GM12878 (cell line): ENCODE measurements around the gene HTR3A. TPM values are rescaled to one million over a fixed set of nuclear protein-coding genes. Genes with fewer than 3 reads are reported as not detected.

Experiments
- ATAC-seq: fragments of 200-7000 bp; cut with Tn5 transposase; 3 replicates; pipeline ENCODE4 v1.9.1; 2020; ENCODE audit warnings: mild to moderate bottlenecking, moderate library complexity
- BruUV-seq: library from RNA; stranded (reverse); fragments of 400-500 nt; replicated peaks from 2 replicates; lab custom pipeline; 2021; lab: Mats Ljungman, UMichigan
- CTCF ChIA-PET: fragments of 300-600 bp; sonication (Branson Sonifier 250); formaldehyde crosslinking; extraction: SDS; loops from one replicate; lab custom pipeline; 2021; ENCODE audit warnings: inconsistent platforms; lab: Yijun Ruan, JAX
- POLR2A ChIA-PET: fragments of 350-600 bp; formaldehyde crosslinking; extraction: SDS; loops from one replicate; lab custom pipeline; 2021; ENCODE audit warnings: inconsistent platforms; lab: Charles Lee
- RAD21 ChIA-PET: fragments of 300-600 bp; sonication (Branson Sonifier 250); formaldehyde crosslinking; loops from one replicate; lab custom pipeline; 2023; ENCODE audit warnings: antibody characterized with exemption; ENCODE audit not compliant: unreplicated experiment; lab: Charles Lee
- SMC1A ChIA-PET: fragments of 300-600 bp; sonication (Branson Sonifier 250); formaldehyde crosslinking; loops from one replicate; lab custom pipeline; 2023; ENCODE audit not compliant: unreplicated experiment, uncharacterized antibody; lab: Charles Lee
- DNase-seq: peaks from one replicate; pipeline ENCODE4 v3.0.0-alpha.2; 2011; ENCODE audit warnings: low read depth, low spot score
- FAIRE-seq: peaks from 3 replicates; lab custom pipeline; 2011; peaks lifted over from hg19 to GRCh38; lab: Jason Lieb, UNC
- H2AFZ ChIP-seq: 2 replicates; pipeline ENCODE4 v1.6.0; 2011; ENCODE audit warnings: low read depth, low read length, control low read depth; ENCODE audit not compliant: control insufficient read depth
- H3K27ac ChIP-seq: 2 replicates; pipeline ENCODE4 v1.5.1; 2011; ENCODE audit warnings: control low read depth; ENCODE audit not compliant: control insufficient read depth, insufficient read depth
- H3K27me3 ChIP-seq, 2 experiments: replicated peaks in 1 of 2; 2 replicates each; pipeline versions ENCODE4 v1.6.0 to v1.6.1; 2011; ENCODE audit warnings: low read length in 1 of 2; ENCODE audit not compliant: control insufficient read depth in 2 of 2, insufficient read depth in 2 of 2
- H3K36me3 ChIP-seq, 2 experiments: 2 replicates each; pipeline ENCODE4 v1.5.1; 2011; ENCODE audit warnings: low read length in 1 of 2; ENCODE audit not compliant: control insufficient read depth in 2 of 2, insufficient read depth in 2 of 2
- H3K4me1 ChIP-seq: 2 replicates; pipeline ENCODE4 v1.6.1; 2011; ENCODE audit warnings: mild to moderate bottlenecking, low read length, moderate library complexity, mixed read lengths; ENCODE audit not compliant: control insufficient read depth, insufficient read depth
- H3K4me2 ChIP-seq: 2 replicates; pipeline ENCODE4 v1.6.0; 2011; ENCODE audit warnings: control low read depth; ENCODE audit not compliant: control insufficient read depth, insufficient read depth
- H3K4me3 ChIP-seq: fragments of 200-600 bp; sonication (generic); 2 replicates; pipeline ENCODE4 v1.5.1; 2016
- H3K79me2 ChIP-seq: 2 replicates; pipeline ENCODE4 v1.6.0; 2011; ENCODE audit warnings: low read length; ENCODE audit not compliant: control insufficient read depth, insufficient read depth
- H3K9ac ChIP-seq: 2 replicates; pipeline ENCODE4 v1.8.0; 2011; ENCODE audit warnings: low read length, control low read depth, mixed read lengths; ENCODE audit not compliant: control insufficient read depth, insufficient read depth
- H3K9me3 ChIP-seq: replicated peaks from 3 replicates; pipeline ENCODE4 v1.5.1; 2011; ENCODE audit warnings: mild to moderate bottlenecking, low read length; ENCODE audit not compliant: control insufficient read depth, insufficient read depth
- H4K20me1 ChIP-seq: 2 replicates; pipeline ENCODE4 v1.6.0; 2011; ENCODE audit not compliant: control insufficient read depth, insufficient read depth
- CREM ChIP-seq: IDR thresholded peaks from 2 replicates; pipeline ENCODE4 v1.6.1; 2014; ENCODE audit warnings: antibody characterized with exemption, low read depth
- E2F4 ChIP-seq: IDR thresholded peaks from 2 replicates; pipeline ENCODE4 v1.6.1; 2012; ENCODE audit warnings: low read depth, low read length, improper control_type of control experiment
- ESRRA ChIP-seq: IDR thresholded peaks from 2 replicates; pipeline ENCODE4 v1.6.1; 2012; ENCODE audit warnings: mild to moderate bottlenecking, low read length, improper control_type of control experiment
- EZH2 ChIP-seq: IDR thresholded peaks from 2 replicates; pipeline ENCODE4 v1.6.1; 2012; ENCODE audit warnings: low read depth, mild to moderate bottlenecking, control low read depth, inconsistent platforms, low read length, borderline replicate concordance; ENCODE audit not compliant: control insufficient read depth
- FOXM1 ChIP-seq: IDR thresholded peaks from 2 replicates; pipeline ENCODE4 v1.6.1; 2012; ENCODE audit warnings: low read depth, mild to moderate bottlenecking, inconsistent platforms, low read length, moderate library complexity
- LARP7 ChIP-seq: fragments of 450-650 bp; IDR thresholded peaks from 2 replicates; pipeline ENCODE4 v1.6.1; 2017; ENCODE audit warnings: mild to moderate bottlenecking
- NFIC ChIP-seq: IDR thresholded peaks from 2 replicates; pipeline ENCODE4 v1.6.1; 2012; ENCODE audit warnings: low read depth, mild to moderate bottlenecking, inconsistent platforms, low read length, moderate library complexity
- PML ChIP-seq: IDR thresholded peaks from 2 replicates; pipeline ENCODE4 v1.6.1; 2012; ENCODE audit warnings: low read length, inconsistent platforms
- RBBP5 ChIP-seq: fragments of 200-600 bp; sonication (generic); conservative IDR thresholded peaks from 2 replicates; pipeline ENCODE4 v1.6.1; 2016
- SREBF1 ChIP-seq: IDR thresholded peaks from 2 replicates; pipeline ENCODE4 v1.6.1; 2012; ENCODE audit warnings: mild to moderate bottlenecking, low read length
- SUPT20H ChIP-seq: IDR thresholded peaks from 2 replicates; pipeline ENCODE4 v1.6.1; 2011; ENCODE audit warnings: low read depth, mild to moderate bottlenecking, low read length, moderate library complexity, borderline replicate concordance; ENCODE audit not compliant: control insufficient read depth
- TBL1XR1 ChIP-seq: IDR thresholded peaks from 2 replicates; pipeline ENCODE4 v1.6.1; 2012; ENCODE audit warnings: low read depth, low read length, improper control_type of control experiment
- TCF12 ChIP-seq: IDR thresholded peaks from 2 replicates; pipeline ENCODE4 v1.6.1; 2011; ENCODE audit warnings: low read depth, mild to moderate bottlenecking, low read length
- WGBS: methylation state at CpG from one replicate; pipeline ENCODE4 v1.1.6; 2016; ENCODE audit warnings: low lambda C conversion rate; ENCODE audit not compliant: insufficient replicate concordance, insufficient coverage; ENCODE audit errors: missing lambda C conversion rate; 5-methylcytosine and 5-hydroxymethylcytosine counted together
- in situ Hi-C: fragments of 300-500 bp; cut with MboI; formaldehyde crosslinking; loops from 9 replicates; pipeline ENCODE4 v1.14.3; 2018; ENCODE audit warnings: mixed read lengths
- intact Hi-C: fragments of 100-400 bp; cut with micrococcal nuclease; formaldehyde crosslinking; loops from one replicate; pipeline ENCODE4 v1.14.2; 2022; ENCODE audit not compliant: unreplicated experiment
- polyA plus RNA-seq, 11 experiments: library from polyadenylated mRNA; depleted of rRNA in 4 of 11; unstranded in 6 of 11; stranded (reverse) in 5 of 11; fragments of >200 nt; fragmentation: Nextera tagmentation in 4 of 11; fragmentation: Illumina TruSeq in 1 of 11; extraction: Ambion mirVana in 4 of 11; extraction: Trizol in 1 of 11; gene quantifications; 1 replicate in 1 of 11; 2 replicates in 10 of 11; pipeline versions ENCODE4 v1.2.1 to v1.2.3, GENCODE V29; 2011 to 2016; ENCODE audit warnings: inconsistent platforms in 2 of 11, missing spikeins in 2 of 11, low read depth in 1 of 11
- total RNA-seq, 4 experiments: library from RNA; depleted of rRNA in 3 of 4; stranded (reverse); fragments of >200 nt in 3 of 4; fragmentation: Illumina TruSeq in 1 of 4; extraction: Trizol in 1 of 4; gene quantifications; 2 replicates each; pipeline versions ENCODE4 v1.2.1 to v1.2.3, GENCODE V29; 2013 to 2021
- TF ChIP-seq, protein P1 (sequence below): IDR thresholded peaks from 2 replicates; pipeline ENCODE4 v1.6.1; 2012; ENCODE audit warnings: improper control_type of control experiment, low read depth, low read length; ENCODE audit not compliant: insufficient replicate concordance
- TF ChIP-seq, protein P2 (sequence below): IDR thresholded peaks from 2 replicates; pipeline ENCODE4 v1.6.1; 2011; ENCODE audit warnings: mild to moderate bottlenecking, low read depth, low read length, moderate library complexity; ENCODE audit not compliant: insufficient replicate concordance
- TF ChIP-seq, protein P3 (sequence below): fragments of 450-650 bp; IDR thresholded peaks from 2 replicates; pipeline ENCODE4 v1.6.1; 2014; ENCODE audit warnings: mild to moderate bottlenecking

The HTR3A gene
- total and polyA plus RNA-seq, 10 of the 15 experiments (the other 5 are each of a cell fraction or from before 2014, with no cell fraction given): not detected

DNA sequence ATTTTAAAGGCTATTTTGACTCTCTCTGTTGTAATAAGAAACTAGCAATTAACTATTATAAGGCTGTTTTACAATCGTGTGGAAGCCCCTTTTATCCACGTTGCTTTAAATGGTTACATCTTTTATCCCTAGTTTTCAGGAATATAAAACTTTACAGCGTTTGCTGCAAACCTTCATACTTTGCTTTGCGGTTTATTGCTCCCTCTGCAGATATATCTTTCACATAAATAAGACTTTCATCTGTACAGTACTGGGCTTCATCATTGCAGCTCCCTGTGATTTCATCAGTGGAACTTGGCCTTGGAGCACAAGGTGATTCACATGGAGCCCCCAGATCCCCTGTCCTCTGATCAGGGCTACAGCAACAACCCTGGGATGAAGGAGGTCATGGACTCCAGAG lies 25.6 kb downstream of the HTR3A start (continued):
- TF ChIP-seq TCF12 (no peak), PML (no peak)
- TF ChIP-seq, protein P1, sequence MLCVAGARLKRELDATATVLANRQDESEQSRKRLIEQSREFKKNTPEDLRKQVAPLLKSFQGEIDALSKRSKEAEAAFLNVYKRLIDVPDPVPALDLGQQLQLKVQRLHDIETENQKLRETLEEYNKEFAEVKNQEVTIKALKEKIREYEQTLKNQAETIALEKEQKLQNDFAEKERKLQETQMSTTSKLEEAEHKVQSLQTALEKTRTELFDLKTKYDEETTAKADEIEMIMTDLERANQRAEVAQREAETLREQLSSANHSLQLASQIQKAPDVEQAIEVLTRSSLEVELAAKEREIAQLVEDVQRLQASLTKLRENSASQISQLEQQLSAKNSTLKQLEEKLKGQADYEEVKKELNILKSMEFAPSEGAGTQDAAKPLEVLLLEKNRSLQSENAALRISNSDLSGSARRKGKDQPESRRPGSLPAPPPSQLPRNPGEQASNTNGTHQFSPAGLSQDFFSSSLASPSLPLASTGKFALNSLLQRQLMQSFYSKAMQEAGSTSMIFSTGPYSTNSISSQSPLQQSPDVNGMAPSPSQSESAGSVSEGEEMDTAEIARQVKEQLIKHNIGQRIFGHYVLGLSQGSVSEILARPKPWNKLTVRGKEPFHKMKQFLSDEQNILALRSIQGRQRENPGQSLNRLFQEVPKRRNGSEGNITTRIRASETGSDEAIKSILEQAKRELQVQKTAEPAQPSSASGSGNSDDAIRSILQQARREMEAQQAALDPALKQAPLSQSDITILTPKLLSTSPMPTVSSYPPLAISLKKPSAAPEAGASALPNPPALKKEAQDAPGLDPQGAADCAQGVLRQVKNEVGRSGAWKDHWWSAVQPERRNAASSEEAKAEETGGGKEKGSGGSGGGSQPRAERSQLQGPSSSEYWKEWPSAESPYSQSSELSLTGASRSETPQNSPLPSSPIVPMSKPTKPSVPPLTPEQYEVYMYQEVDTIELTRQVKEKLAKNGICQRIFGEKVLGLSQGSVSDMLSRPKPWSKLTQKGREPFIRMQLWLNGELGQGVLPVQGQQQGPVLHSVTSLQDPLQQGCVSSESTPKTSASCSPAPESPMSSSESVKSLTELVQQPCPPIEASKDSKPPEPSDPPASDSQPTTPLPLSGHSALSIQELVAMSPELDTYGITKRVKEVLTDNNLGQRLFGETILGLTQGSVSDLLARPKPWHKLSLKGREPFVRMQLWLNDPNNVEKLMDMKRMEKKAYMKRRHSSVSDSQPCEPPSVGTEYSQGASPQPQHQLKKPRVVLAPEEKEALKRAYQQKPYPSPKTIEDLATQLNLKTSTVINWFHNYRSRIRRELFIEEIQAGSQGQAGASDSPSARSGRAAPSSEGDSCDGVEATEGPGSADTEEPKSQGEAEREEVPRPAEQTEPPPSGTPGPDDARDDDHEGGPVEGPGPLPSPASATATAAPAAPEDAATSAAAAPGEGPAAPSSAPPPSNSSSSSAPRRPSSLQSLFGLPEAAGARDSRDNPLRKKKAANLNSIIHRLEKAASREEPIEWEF: no peak

DNA sequence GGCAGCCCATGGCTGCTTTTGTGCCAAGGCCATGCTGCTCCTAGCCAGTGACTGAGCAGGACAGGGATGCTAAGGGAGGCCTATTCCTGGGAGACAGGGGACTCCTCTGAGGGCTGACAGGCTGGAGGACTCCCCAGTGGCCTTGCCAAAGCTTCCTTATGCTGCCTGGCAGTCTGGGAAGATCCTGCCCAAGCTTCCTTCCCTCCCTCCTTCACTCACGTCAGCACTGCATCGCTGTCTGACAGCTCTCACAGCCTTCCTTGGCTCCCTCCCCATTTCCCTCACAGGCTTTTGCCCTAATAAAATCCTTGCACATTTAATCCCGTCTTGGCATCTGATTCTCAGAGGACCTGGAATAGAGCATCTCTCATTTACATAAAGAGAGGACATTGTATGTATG lies 26.5 kb downstream of the HTR3A start:
- in situ Hi-C loops: no loop called here
- ATAC-seq: no peak
- Histone ChIP-seq H3K27ac (no peak overlapping the region), H3K4me1 (no peaks in the 10 kb centered on the region), H3K36me3 (no peaks in the 10 kb centered on the region), H3K27me3 (no peaks in the 10 kb centered on the region; a peak in 1 of 4 replicates), H3K4me2 (no peak overlapping the region), H2AFZ (no peak overlapping the region), H3K79me2 (no peaks in the 10 kb centered on the region), H3K9me3 (no peaks in the 10 kb centered on the region), H4K20me1 (no peaks in the 10 kb centered on the region), H3K9ac (no peak overlapping the region), H3K4me3 (no peak overlapping the region)
- POLR2A ChIA-PET: no interaction called here
- BruUV-seq: no TSS peak
- CTCF ChIA-PET: interaction anchor here (1.2 kb wide), 2 partner anchors 9 to 267 kb away, joined by 3 read pairs; no protein-coding TSS in a partner anchor
- no peak for DNase-seq
- intact Hi-C loops: no loop called here
- RAD21 ChIA-PET: no interaction called here
- WGBS: 2% methylated on average over 3 of the region's 3 CpGs
- no peak for FAIRE-seq
- SMC1A ChIA-PET: interaction anchor here (0.7 kb wide), 1 partner anchor 521 kb away, joined by 3 read pairs; no protein-coding TSS in a partner anchor
- TF ChIP-seq SREBF1 (no peak), CREM (no peak), RBBP5 (no peak), EZH2 (no peak), FOXM1 (no peak), TCF12 (no peak), LARP7 (no peak), TBL1XR1 (no peak), ESRRA (no peak), E2F4 (no peak), SUPT20H (no peak), NFIC (no peak)
- TF ChIP-seq, protein P2, sequence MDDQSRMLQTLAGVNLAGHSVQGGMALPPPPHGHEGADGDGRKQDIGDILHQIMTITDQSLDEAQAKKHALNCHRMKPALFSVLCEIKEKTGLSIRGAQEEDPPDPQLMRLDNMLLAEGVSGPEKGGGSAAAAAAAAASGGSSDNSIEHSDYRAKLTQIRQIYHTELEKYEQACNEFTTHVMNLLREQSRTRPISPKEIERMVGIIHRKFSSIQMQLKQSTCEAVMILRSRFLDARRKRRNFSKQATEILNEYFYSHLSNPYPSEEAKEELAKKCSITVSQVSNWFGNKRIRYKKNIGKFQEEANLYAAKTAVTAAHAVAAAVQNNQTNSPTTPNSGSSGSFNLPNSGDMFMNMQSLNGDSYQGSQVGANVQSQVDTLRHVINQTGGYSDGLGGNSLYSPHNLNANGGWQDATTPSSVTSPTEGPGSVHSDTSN: no peak
- TF ChIP-seq, protein P3, sequence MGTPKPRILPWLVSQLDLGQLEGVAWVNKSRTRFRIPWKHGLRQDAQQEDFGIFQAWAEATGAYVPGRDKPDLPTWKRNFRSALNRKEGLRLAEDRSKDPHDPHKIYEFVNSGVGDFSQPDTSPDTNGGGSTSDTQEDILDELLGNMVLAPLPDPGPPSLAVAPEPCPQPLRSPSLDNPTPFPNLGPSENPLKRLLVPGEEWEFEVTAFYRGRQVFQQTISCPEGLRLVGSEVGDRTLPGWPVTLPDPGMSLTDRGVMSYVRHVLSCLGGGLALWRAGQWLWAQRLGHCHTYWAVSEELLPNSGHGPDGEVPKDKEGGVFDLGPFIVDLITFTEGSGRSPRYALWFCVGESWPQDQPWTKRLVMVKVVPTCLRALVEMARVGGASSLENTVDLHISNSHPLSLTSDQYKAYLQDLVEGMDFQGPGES: no peak
